ENCODE results near the gene PKD2. TPM values are rescaled to one million over a fixed set of nuclear protein-coding genes. Genes with fewer than 3 reads are reported as not detected.

Gene PKD2
- total and polyA plus RNA-seq, 2 experiments from 2014 or later = 17.8 to 36.7 TPM

DNA sequence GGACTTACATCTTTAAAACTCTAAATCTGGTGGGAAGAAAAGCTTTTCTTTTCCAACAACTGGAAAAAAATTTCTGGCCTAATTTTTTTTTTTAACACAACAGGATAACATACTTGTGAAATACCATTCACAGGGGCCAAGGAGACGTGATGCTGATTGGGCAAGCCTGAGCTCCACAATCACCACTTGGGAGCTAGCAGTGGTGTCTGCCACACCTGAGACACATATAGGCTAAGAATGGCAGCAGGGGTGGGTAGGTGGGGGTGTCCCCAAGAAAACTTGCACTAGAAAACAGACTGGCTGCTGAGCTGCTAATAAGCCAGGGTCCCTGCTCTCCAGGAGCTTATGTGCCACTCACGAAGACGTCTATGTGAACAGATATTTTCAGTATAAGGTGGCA is 5.6 kb upstream of the PKD2 start:
- H3K4me1 ChIP-seq (ENCODE audit: insufficient read depth) = no peaks in the 10 kb centered on the region
- no peak overlapping the region for H3K4me3 ChIP-seq
- H3K27me3 ChIP-seq = no peaks in the 10 kb centered on the region
- H3K27ac ChIP-seq = no peak overlapping the region
- H2AFZ ChIP-seq = no peak overlapping the region
- H3K9me3 ChIP-seq (ENCODE audit: low read depth) = no peaks in the 10 kb centered on the region
- H3K4me2 ChIP-seq = no peak overlapping the region
- no peaks in the 10 kb centered on the region for H3K79me2 ChIP-seq
- H3K36me3 ChIP-seq (replicated peaks; ENCODE audit: insufficient read depth, low read depth) = no peaks in the 10 kb centered on the region
- no peaks in the 10 kb centered on the region for H3K9me2 ChIP-seq (replicated peaks; ENCODE audit: insufficient read depth)
- no peak for TF ChIP-seq EZH2 (IDR thresholded peaks at IDR 0.05; ENCODE audit: borderline replicate concordance)
- no peak for TF ChIP-seq EZH2phosphoT487 (IDR thresholded peaks at IDR 0.05; ENCODE audit: low read depth, severe bottlenecking, unreplicated experiment)
- TF ChIP-seq, protein P1, sequence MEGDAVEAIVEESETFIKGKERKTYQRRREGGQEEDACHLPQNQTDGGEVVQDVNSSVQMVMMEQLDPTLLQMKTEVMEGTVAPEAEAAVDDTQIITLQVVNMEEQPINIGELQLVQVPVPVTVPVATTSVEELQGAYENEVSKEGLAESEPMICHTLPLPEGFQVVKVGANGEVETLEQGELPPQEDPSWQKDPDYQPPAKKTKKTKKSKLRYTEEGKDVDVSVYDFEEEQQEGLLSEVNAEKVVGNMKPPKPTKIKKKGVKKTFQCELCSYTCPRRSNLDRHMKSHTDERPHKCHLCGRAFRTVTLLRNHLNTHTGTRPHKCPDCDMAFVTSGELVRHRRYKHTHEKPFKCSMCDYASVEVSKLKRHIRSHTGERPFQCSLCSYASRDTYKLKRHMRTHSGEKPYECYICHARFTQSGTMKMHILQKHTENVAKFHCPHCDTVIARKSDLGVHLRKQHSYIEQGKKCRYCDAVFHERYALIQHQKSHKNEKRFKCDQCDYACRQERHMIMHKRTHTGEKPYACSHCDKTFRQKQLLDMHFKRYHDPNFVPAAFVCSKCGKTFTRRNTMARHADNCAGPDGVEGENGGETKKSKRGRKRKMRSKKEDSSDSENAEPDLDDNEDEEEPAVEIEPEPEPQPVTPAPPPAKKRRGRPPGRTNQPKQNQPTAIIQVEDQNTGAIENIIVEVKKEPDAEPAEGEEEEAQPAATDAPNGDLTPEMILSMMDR (IDR thresholded peaks at IDR 0.05; ENCODE audit: poor library complexity) = no peak
- DNase-seq (ENCODE audit: low spot score) = no peak
- no peaks in the 10 kb centered on the region for H4K20me1 ChIP-seq (ENCODE audit: insufficient read depth, poor library complexity, severe bottlenecking)
- 92% methylated on average over 3 of the region's 3 CpGs for WGBS (ENCODE audit: low lambda C conversion rate, missing lambda C conversion rate)

DNA sequence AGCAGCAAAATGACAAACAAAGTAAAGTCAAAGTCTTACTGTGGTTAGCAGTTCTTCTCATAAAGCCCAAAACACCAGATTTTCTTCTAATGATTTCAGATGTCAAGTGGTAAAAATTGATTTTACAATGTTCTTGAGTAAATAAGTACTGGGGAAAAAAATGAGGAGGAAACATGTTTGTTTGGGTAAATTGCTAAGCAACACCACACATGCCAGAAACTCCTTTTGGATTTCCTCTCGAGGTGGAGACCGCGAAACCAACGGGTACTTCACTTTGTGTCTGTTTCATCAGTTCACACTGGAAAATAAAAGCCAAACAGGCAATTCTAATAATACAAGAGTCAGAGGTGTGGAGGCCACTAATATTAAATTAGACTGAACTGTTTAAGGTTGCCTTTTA is 4.6 kb upstream of the PKD2 start:
- no peak for DNase-seq (ENCODE audit: low spot score)
- Histone ChIP-seq H3K79me2 (no peaks in the 10 kb centered on the region), H3K36me3 (replicated peaks; ENCODE audit: insufficient read depth, low read depth) (no peaks in the 10 kb centered on the region), H3K9me2 (replicated peaks; ENCODE audit: insufficient read depth) (no peaks in the 10 kb centered on the region), H2AFZ (no peak overlapping the region), H3K4me1 (ENCODE audit: insufficient read depth) (no peaks in the 10 kb centered on the region), H3K4me2 (no peak overlapping the region), H3K27ac (no peak overlapping the region), H4K20me1 (ENCODE audit: insufficient read depth, poor library complexity, severe bottlenecking) (no peaks in the 10 kb centered on the region), H3K9me3 (ENCODE audit: low read depth) (no peaks in the 10 kb centered on the region), H3K4me3 (no peak overlapping the region), H3K27me3 (no peaks in the 10 kb centered on the region)
- TF ChIP-seq EZH2phosphoT487 (IDR thresholded peaks at IDR 0.05; ENCODE audit: low read depth, severe bottlenecking, unreplicated experiment) (no peak), EZH2 (IDR thresholded peaks at IDR 0.05; ENCODE audit: borderline replicate concordance) (no peak)
- TF ChIP-seq, protein P1 (IDR thresholded peaks at IDR 0.05; ENCODE audit: poor library complexity) = no peak
- WGBS (ENCODE audit: low lambda C conversion rate, missing lambda C conversion rate) = 85% methylated on average over 4 of the region's 4 CpGs

DNA sequence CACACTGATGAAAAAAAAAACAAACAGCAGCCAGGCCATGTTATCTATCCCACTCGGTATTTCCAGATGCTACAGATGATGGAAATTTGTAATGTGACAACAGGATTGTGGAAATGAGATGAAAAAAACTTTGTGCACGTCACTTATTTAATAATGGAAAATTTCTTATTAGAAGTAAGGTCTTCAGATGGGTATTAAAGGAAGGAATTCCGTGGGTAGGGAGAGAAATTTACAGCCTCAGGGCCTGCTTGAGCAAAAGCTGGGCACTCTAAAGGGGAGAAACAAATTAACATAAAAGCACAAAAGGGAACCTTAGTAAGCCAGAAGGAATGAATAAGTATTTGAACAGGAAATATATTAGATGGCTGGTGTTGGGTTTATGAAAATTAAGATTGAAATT is 4.2 kb upstream of the PKD2 start:
- Histone ChIP-seq H3K4me2 (no peak overlapping the region), H3K4me3 (no peak overlapping the region), H3K27ac (no peak overlapping the region), H2AFZ (no peak overlapping the region), H4K20me1 (ENCODE audit: insufficient read depth, poor library complexity, severe bottlenecking) (no peaks in the 10 kb centered on the region), H3K36me3 (replicated peaks; ENCODE audit: insufficient read depth, low read depth) (no peaks in the 10 kb centered on the region), H3K9me3 (ENCODE audit: low read depth) (no peaks in the 10 kb centered on the region), H3K4me1 (ENCODE audit: insufficient read depth) (no peaks in the 10 kb centered on the region), H3K27me3 (no peaks in the 10 kb centered on the region), H3K9me2 (replicated peaks; ENCODE audit: insufficient read depth) (no peaks in the 10 kb centered on the region), H3K79me2 (peaks cover under 1% of the 10 kb centered on the region)
- TF ChIP-seq EZH2 (IDR thresholded peaks at IDR 0.05; ENCODE audit: borderline replicate concordance) (no peak), EZH2phosphoT487 (IDR thresholded peaks at IDR 0.05; ENCODE audit: low read depth, severe bottlenecking, unreplicated experiment) (no peak)
- TF ChIP-seq, protein P1 (IDR thresholded peaks at IDR 0.05; ENCODE audit: poor library complexity) = no peak
- DNase-seq (ENCODE audit: low spot score) = no peak
- WGBS (ENCODE audit: low lambda C conversion rate, missing lambda C conversion rate) = 54% methylated on average over 3 of the region's 3 CpGs

DNA sequence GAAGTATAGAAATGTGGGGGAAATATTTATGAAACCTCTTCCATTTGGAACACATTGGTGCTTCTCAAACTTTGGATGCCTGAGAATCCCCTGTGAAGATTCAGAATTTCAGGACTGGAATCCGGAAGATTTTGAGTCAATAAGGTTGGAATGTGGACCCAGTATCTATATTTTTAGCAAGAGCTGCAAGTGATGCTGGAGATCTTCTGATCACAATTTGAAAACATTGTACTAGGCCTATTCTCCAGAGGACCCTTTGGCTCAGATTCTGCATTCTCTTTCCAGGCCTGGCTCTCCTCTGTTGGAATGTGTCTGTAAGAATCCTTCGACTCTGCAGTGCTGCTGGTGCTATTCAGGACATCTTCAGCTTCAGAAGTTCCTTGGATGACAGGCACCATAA is 2.4 kb upstream of the PKD2 start:
- Histone ChIP-seq H3K9me3 (ENCODE audit: low read depth) (no peaks in the 10 kb centered on the region), H3K36me3 (replicated peaks; ENCODE audit: insufficient read depth, low read depth) (no peaks in the 10 kb centered on the region), H2AFZ (no peak overlapping the region), H3K27me3 (no peaks in the 10 kb centered on the region), H3K4me2 (no peak overlapping the region), H3K4me3 (no peak overlapping the region), H3K9me2 (replicated peaks; ENCODE audit: insufficient read depth) (no peaks in the 10 kb centered on the region), H3K79me2 (peaks cover 18% of the 10 kb centered on the region), H3K4me1 (ENCODE audit: insufficient read depth) (peaks cover 7% of the 10 kb centered on the region), H4K20me1 (ENCODE audit: insufficient read depth, poor library complexity, severe bottlenecking) (peaks cover 17% of the 10 kb centered on the region), H3K27ac (no peak overlapping the region)
- no peak for DNase-seq (ENCODE audit: low spot score)
- WGBS (ENCODE audit: low lambda C conversion rate, missing lambda C conversion rate) = 91% methylated on average over 2 of the region's 2 CpGs
- TF ChIP-seq EZH2 (IDR thresholded peaks at IDR 0.05; ENCODE audit: borderline replicate concordance) = no peak
- TF ChIP-seq, protein P1 (IDR thresholded peaks at IDR 0.05; ENCODE audit: poor library complexity) = no peak
- TF ChIP-seq EZH2phosphoT487 (IDR thresholded peaks at IDR 0.05; ENCODE audit: low read depth, severe bottlenecking, unreplicated experiment) = no peak

All from hepatocyte (in vitro differentiated cells).